ENCODE results near the gene GSTA4.
A peak's percentile ranks its signal among the peaks of the same experiment; 100 is the strongest.

The GSTA4 gene, protein sequence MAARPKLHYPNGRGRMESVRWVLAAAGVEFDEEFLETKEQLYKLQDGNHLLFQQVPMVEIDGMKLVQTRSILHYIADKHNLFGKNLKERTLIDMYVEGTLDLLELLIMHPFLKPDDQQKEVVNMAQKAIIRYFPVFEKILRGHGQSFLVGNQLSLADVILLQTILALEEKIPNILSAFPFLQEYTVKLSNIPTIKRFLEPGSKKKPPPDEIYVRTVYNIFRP

DNA sequence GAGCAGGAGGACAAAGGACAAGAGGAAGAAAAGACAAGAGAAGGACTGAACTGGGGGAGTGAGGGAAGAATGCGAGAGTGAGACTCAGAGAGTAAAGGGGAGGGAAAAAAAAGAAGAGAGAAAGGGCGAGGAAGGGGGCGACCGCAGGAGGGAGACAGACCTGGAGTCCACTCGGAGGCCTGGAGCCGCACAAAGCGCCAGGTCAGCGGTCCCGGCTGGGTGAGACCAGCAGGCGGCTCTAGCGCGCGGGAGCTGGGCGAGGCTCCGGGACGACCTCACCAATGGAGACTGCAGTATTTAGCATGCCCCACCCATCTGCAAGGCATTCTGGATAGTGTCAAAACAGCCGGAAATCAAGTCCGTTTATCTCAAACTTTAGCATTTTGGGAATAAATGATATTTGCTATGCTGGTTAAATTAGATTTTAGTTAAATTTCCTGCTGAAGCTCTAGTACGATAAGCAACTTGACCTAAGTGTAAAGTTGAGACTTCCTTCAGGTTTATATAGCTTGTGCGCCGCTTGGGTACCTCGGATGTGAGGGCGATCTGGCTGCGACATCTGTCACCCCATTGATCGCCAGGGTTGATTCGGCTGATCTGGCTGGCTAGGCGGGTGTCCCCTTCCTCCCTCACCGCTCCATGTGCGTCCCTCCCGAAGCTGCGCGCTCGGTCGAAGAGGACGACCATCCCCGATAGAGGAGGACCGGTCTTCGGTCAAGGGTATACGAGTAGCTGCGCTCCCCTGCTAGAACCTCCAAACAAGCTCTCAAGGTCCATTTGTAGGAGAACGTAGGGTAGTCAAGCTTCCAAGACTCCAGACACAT is at the start of gene GSTA4:
GSTA4 (minus strand) TSS at position 196 of the 824 bp plus-strand sequence. CDS start 1,041 bp downstream, outside the sequence.
- peak; percentile 81 to 82 for DNase-seq

- DNase-seq, result no peak
Measured at GRCh38 chr6:53044572-53044971, 49.5 kb upstream of the GSTA4 start.

- no peak for DNase-seq
Measured at GRCh38 chr6:53044071-53044470, 49.0 kb upstream of the GSTA4 start.

DNA sequence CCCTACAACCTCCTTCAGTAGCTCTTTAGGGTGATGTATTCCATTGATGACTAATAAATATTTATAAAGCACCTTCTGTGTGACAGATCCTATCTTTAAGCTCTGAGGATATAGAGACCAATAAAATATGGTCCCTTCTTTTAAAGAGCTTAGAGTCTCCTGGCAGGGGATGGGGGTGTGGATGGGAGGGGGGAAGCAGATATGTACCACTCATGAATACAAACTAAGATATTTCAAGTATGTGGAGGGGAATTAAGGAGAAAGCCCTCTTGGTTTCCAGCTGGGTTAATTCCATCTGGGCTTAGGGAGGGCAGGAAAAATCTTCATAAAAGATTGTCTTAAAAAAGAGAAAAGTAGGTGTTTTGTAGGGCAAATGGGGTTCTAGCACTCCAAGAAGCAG is 48.5 kb upstream of the GSTA4 start:
- no peak for DNase-seq

- DNase-seq, result no peak
Measured at GRCh38 chr6:53042112-53042511, 47.0 kb upstream of the GSTA4 start.

DNA sequence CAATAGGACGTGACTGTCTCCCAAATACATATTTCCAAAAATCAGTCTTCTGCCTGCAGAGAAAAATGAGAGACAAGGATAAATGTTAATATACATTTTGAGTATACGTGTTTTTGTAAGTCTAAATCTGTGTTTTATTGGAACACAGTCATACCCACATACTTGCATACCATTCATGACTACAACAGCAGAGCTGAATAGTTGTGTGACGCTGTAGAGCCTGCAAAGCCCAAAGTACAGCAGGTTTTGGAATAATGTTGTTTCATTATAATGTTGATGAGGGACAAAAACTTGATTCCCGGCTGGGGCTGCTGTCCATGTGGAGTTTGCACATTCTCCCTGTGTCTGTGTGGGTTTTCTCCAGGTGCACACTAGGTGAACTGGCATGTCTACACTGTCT is 46.3 kb upstream of the GSTA4 start:
- no peak for DNase-seq

DNA sequence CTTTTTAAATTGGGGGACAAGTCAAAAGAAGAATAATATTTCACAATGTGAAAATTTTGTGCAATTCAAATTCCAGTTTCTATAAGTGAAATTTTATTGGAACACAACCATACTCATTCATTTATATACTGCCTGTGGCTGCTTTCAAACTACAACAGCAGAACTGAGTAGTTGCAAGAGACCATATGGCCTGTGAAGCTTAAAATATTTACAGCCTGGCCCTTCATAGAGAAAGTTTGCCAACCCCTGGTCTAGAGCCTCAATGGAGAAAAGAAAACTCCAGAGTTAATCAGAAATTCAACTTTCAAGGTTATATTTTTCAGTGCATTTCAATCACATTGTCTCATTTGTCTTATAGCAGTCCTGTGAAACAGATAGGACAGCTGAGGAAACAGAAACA is 43.5 kb upstream of the GSTA4 start:
- DNase-seq, result no peak

GRCh38 chr6:53038141-53038540 is 43.1 kb upstream of the GSTA4 start:
- no peak for DNase-seq

- DNase-seq, result no peak
Measured at GRCh38 chr6:53035549-53036213, 40.6 kb upstream of the GSTA4 start.

DNA sequence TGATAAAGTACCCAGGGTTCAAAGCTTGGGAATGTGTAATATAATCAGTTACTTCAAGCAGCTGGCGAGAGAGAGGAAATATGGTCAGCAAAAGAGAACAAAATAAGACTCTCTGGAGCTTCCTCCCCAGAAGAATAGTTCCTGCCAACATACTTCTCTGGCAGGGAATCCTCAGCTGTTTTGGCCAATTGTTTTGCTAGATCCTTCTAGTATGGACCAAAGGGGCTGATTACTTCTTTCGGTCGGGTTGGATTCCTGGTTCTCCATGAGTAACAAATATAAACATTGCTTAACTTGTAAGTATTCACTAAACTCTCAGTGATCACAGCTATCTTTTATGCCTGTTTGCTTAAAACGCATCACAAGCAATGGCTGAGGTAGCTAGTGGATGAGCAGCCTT is 38.7 kb upstream of the GSTA4 start:
- no peak for DNase-seq

GRCh38 chr6:53032849-53033248 is 37.8 kb upstream of the GSTA4 start:
- DNase-seq, result no peak

DNA sequence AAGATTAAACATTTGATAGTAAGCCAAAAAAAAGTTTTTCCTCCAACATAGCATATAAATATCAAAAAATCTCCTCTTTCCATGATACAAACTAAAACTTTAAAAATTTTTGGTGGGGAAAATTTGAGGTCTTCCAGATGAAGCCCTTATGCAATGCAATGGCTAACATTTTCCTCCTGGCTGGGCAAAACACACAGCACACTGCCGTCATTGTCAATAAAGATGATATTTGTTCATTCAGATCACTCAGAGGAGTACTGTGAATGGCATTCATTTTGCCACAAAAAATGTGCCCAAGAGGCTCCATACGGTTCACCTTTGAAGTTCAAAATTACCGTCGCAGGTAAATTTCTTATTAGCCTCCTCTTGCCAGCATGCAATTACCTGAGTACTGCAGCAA is 36.2 kb upstream of the GSTA4 start:
- no peak for DNase-seq

- no peak for DNase-seq
Measured at GRCh38 chr6:53029761-53030160, 34.7 kb upstream of the GSTA4 start.

DNA sequence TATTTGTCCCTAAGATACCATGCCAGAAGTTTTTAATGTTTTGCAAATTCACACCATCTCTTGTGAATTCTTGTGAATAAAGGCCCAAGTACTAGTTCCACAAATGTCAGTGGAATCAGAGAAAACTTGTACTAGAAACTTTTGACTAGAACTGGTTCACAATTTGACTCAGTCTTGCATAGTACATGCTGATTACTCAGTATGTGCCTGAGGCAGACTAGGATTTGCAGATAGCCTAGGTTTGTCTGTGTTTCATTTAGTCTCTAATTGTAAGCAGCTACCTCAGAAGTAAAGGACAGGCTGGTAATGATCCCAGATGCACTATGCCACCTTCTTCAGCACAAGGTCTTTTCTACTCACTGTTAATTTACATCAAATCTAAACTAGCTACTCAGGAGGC is 34.2 kb upstream of the GSTA4 start:
- no peak for DNase-seq

DNA sequence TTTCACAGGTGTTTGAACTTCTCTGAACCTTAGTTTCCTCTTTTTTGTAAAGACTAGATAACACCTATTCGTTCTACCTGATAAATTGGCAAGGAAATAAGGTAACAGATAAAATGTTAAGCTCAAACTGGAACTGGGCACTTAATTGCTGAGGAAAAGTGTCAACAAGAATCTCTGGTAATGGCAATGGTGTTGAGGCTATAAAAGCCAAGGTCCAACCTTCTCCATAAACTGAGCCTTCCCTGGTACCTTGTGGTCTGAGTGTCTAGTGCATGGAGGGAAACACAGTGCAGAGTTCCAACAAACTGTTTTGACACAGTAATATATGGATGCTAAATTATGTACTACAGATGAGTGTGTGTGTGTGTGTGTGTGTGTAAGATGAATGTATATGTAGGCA is 33.4 kb upstream of the GSTA4 start:
- no peak for DNase-seq

- DNase-seq, result no peak
Measured at GRCh38 chr6:53027131-53027718, 32.1 kb upstream of the GSTA4 start.

- DNase-seq, result no peak
Measured at GRCh38 chr6:53026526-53026925, 31.4 kb upstream of the GSTA4 start.

GRCh38 chr6:53023323-53023722 is 28.2 kb upstream of the GSTA4 start:
- DNase-seq, result no peak

DNA sequence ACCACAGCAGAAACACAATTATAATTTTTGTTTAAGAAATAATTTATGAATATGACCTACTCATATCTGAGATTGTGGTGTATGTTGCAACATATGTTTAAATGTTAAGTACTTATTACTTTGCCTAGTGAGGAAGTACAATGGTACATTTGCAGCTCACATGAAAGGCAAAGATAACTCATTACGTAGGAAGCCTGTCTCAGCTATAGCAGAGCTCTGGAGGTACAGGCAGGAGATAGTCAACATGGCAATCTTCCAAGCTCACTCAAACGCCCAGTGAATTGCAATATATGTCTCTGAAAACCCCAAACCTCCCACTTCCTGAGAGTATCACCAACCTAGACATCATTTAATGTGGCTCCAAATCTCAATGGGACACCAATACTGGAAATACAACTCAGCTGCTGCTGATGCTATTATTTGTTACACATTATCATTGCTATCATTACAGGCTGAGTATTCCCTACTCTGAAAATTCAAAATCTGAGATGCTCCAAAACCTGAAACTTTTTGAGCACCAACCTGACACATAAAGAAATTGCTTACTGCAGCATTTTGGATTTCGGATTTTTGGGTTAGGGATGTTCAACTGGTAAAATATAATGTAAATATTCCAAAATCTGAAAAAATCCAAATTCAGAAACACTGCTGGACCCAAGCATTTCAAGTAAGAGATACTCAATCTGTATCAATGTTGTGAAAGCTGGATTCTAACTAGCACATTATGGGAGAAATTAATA is 25.1 kb upstream of the GSTA4 start:
- no peak for DNase-seq

- DNase-seq, result no peak
Measured at GRCh38 chr6:53018446-53018845, 23.4 kb upstream of the GSTA4 start.

- no peak for DNase-seq
Measured at GRCh38 chr6:53015486-53015885, 20.4 kb upstream of the GSTA4 start.

DNA sequence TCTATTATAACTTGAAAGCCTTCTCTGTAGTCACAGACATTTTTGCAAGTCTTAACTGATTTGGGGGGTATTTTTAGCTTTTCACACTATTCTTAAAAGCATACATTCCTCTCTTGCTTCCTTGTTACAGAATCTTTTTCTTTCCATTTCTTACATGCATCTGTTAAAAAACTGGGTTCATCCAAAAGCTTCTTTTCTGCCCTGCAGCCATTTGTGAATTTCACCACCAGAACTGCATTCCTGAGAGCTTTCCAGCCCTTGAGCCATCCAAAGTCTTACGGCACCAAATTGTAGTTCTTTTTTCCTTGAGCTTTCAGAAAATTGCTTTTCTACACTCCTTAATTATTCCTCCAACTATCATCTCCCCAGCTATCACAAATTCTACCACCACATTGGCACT is 19.7 kb upstream of the GSTA4 start:
- no peak for DNase-seq

- DNase-seq, result no peak
Measured at GRCh38 chr6:53014063-53014462, 19.0 kb upstream of the GSTA4 start.

Measured in activated CD4-positive, alpha-beta T cell treated with anti-CD3 and anti-CD28 coated beads, Interleukin-2, amount 50 U/mL, for 4 hours (primary cell).